Ovary (tissue), 9 donors: ENCODE results near the gene GUCA1A. TPM values are rescaled to one million over a fixed set of nuclear protein-coding genes. Genes with fewer than 3 reads are reported as not detected.
"Not testable (repeated sequence)": the region's sequence is repeated elsewhere in the genome, so short reads cannot be mapped to it uniquely, and the experiment has no call there.

Source experiments
- DNase-seq, 5 donors: peaks; one replicate each; pipeline ENCODE4 v3.0.0-alpha.2; 2019 to 2020
- H3K27ac ChIP-seq, 2 donors: fragments of 200-600 bp; one replicate each; pipeline versions ENCODE4 v1.5.1 to v1.8.0; 2019 to 2022
- H3K27me3 ChIP-seq: fragments of 200-600 bp; one replicate; pipeline ENCODE4 v1.8.0; 2022
- H3K36me3 ChIP-seq: fragments of 200-600 bp; sonication (generic); one replicate; pipeline ENCODE4 v1.5.1; 2019
- H3K4me1 ChIP-seq: one replicate; pipeline ENCODE4 v1.8.1; 2013; ENCODE audit warnings: mild to moderate bottlenecking, moderate library complexity; ENCODE audit not compliant: insufficient read depth
- H3K4me3 ChIP-seq: fragments of 200-600 bp; sonication (generic); one replicate; pipeline ENCODE4 v1.5.1; 2017
- H3K9me3 ChIP-seq, 2 donors: fragments of 200-600 bp in 1 of 2; sonication (generic) in 1 of 2; one replicate each; pipeline versions ENCODE4 v1.5.1 to v1.8.1; 2013 to 2019; ENCODE audit warnings: mild to moderate bottlenecking in 1 of 2, moderate library complexity in 1 of 2
- EP300 ChIP-seq: sonication (generic); formaldehyde crosslinking; IDR thresholded peaks from one replicate; pipeline ENCODE4 v1.6.1; 2017; ENCODE audit warnings: antibody characterized with exemption
- POLR2A ChIP-seq: fragments of 450-650 bp; IDR thresholded peaks from one replicate; pipeline ENCODE4 v1.6.1; 2017; ENCODE audit warnings: antibody characterized with exemption, mild to moderate bottlenecking, moderate library complexity
- WGBS, 3 donors: extraction: QIAGEN DNeasy Blood & Tissue Kit in 1 of 3; methylation state at CpG; one replicate each; pipeline versions ENCODE4 v1.1.5 to v1.1.7; 2013 to 2017; 5-methylcytosine and 5-hydroxymethylcytosine counted together
- intact Hi-C, 4 donors: fragments of 100-400 bp; cut with DNase I; formaldehyde crosslinking; loops; one replicate each; pipeline versions ENCODE4 v1.11.0 to v1.15.1; 2022 to 2023
- polyA plus RNA-seq, 2 donors: library from polyadenylated mRNA; stranded (reverse); fragments of 200-250 nt in 1 of 2; fragments of 350-450 nt in 1 of 2; fragmentation: Illumina TruSeq in 1 of 2; extraction: RNeasy Lipid Tissue Mini Kit (QIAGEN cat#74804) in 1 of 2; gene quantifications; one replicate each; pipeline ENCODE4 v1.2.3, GENCODE V29; 2013 to 2014
- total RNA-seq, 7 donors: library from RNA; depleted of rRNA in 2 of 7; stranded (reverse); fragments of >200 nt in 2 of 7; fragmentation: NEBNext Ultra II Directional in 3 of 7; extraction: Animal tissue kit (Norgen Biotek cat#: 25700) in 3 of 7; gene quantifications; one replicate each; pipeline versions ENCODE4 v1.1.0 to v1.2.4, GENCODE V29; 2016 to 2023
- TF ChIP-seq, protein P1 (sequence below), 3 donors: fragments of 450-650 bp in 2 of 3; fragments of 200-600 bp in 1 of 3; IDR thresholded peaks; one replicate each; pipeline versions ENCODE4 v1.5.1 to v1.8.0; 2016 to 2022; ENCODE audit warnings: antibody characterized with exemption in 3 of 3, mild to moderate bottlenecking in 1 of 3
- donor health status: DM: no; HTN: no; CAD: no; lungs with moderate emphysema.
- donor health status: DM: no; HTN: no; CAD: no.
- donor health status: Bipolar disorder and iron deficiency.
- donor health status: DM: yes; HTN: yes; CAD: no.
- donor health status: DM: no; HTN: no; CAD: no.
- donor health status: DM: yes; HTN: yes; CAD: no.

GUCA1A gene
- total and polyA plus RNA-seq, 9 donors: 0.06 TPM; not detected in 8

DNA sequence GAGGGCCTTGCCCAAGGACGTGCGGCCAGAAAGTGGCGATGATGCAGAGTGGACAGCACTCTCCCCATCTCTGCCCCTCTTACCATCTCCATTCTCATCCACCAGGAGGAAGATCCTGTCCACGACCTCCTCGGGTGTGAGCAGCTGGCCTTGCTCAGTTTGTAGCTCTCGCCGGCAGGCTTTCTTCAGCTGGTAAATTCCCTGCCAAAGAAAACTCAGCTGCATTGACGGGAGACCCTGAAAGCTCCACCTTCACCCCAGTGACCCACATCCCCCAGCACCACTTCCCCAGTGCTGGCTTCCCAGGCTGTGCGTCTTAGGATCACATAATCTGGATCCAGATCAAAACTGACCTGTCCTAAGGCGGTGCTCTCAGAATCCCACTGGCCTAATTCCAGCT is 12.4 kb downstream of the GUCA1A start:
- no peaks in the 10 kb centered on the region for H3K4me1 ChIP-seq
- no peaks in the 10 kb centered on the region for H3K9me3 ChIP-seq
- intact Hi-C loops: no loop called here
- H3K27ac ChIP-seq: no peak overlapping the region
- no peak for DNase-seq
- H3K4me3 ChIP-seq: no peak overlapping the region
- H3K27me3 ChIP-seq: no peaks in the 10 kb centered on the region
- 26 to 41% (median 28%) methylated on average over 10 of the region's 10 CpGs for WGBS, 3 donors
- TF ChIP-seq, protein P1, sequence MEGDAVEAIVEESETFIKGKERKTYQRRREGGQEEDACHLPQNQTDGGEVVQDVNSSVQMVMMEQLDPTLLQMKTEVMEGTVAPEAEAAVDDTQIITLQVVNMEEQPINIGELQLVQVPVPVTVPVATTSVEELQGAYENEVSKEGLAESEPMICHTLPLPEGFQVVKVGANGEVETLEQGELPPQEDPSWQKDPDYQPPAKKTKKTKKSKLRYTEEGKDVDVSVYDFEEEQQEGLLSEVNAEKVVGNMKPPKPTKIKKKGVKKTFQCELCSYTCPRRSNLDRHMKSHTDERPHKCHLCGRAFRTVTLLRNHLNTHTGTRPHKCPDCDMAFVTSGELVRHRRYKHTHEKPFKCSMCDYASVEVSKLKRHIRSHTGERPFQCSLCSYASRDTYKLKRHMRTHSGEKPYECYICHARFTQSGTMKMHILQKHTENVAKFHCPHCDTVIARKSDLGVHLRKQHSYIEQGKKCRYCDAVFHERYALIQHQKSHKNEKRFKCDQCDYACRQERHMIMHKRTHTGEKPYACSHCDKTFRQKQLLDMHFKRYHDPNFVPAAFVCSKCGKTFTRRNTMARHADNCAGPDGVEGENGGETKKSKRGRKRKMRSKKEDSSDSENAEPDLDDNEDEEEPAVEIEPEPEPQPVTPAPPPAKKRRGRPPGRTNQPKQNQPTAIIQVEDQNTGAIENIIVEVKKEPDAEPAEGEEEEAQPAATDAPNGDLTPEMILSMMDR (IDR thresholded peaks at IDR 0.05): no peak
- TF ChIP-seq EP300 (no peak), POLR2A (no peak)
- H3K36me3 ChIP-seq: no peaks in the 10 kb centered on the region

DNA sequence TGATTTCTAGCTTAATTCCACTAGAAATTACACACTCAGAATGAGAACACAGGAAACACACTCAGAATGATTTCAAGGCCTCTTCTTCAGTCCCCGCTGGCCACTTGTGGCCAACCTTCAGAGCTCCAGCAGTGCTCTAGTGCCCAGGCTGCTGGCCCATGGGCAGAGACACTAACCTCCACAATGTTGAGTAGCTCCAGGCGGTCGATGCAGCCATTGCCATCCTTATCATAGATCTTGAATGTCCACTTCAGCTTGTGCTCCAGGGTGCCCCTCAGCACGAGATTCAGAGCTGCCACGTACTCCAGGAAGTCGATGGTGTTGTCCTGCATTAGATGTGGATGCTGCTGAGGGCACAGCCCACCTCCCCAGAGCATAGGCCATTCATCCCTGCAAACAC is 15.2 kb downstream of the GUCA1A start:
- WGBS, 3 donors: 88 to 94% (median 93%) methylated on average over 6 of the region's 6 CpGs
- no peak overlapping the region for H3K27ac ChIP-seq
- DNase-seq: no peak
- intact Hi-C loops: no loop called here
- no peak overlapping the region for H3K4me3 ChIP-seq
- TF ChIP-seq EP300 (no peak), POLR2A (no peak)
- TF ChIP-seq, protein P1 (IDR thresholded peaks at IDR 0.05): no peak
- no peaks in the 10 kb centered on the region for H3K27me3 ChIP-seq
- no peaks in the 10 kb centered on the region for H3K36me3 ChIP-seq
- H3K9me3 ChIP-seq: no peaks in the 10 kb centered on the region
- no peaks in the 10 kb centered on the region for H3K4me1 ChIP-seq

DNA sequence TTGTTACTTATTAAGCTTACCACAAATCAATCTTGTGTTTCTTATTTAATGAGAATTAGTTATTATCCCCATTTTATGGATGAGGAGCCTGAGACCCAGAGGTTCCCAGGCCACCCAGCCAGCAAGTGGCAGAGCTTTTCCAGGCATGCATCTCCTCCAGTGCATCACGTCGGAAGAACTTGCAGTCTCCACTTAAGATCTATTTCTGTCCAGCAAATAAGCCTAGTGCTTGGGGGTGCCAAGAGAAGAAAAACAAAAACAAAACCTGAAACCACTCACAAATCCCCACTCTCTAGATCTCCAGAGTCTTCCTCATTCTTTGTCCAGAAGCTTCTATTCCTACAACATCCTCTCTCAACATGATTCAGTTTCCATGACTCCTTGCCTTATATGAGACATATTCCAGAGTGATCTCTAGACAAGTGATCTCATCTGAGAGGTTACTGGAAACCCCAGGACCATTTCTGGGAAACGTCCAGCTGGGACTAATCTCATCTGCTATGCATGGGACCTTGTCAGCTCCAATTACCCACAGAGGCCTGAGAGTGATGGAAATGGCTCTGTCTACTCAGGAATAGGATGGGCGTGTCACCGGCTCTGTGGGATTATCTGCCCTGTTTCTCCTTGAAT is 17.5 kb downstream of the GUCA1A start:
- Histone ChIP-seq H3K27me3 (no peaks in the 10 kb centered on the region), H3K9me3 (no peaks in the 10 kb centered on the region), H3K36me3 (no peaks in the 10 kb centered on the region), H3K27ac (no peak overlapping the region), H3K4me1 (no peaks in the 10 kb centered on the region), H3K4me3 (no peak overlapping the region)
- TF ChIP-seq, protein P1 (IDR thresholded peaks at IDR 0.05): no peak
- no peak for TF ChIP-seq POLR2A
- no peak for TF ChIP-seq EP300
- intact Hi-C loops: no loop called here
- WGBS, 3 donors: 72 to 75% (median 73%) methylated on average over 5 of the region's 5 CpGs
- no peak for DNase-seq

DNA sequence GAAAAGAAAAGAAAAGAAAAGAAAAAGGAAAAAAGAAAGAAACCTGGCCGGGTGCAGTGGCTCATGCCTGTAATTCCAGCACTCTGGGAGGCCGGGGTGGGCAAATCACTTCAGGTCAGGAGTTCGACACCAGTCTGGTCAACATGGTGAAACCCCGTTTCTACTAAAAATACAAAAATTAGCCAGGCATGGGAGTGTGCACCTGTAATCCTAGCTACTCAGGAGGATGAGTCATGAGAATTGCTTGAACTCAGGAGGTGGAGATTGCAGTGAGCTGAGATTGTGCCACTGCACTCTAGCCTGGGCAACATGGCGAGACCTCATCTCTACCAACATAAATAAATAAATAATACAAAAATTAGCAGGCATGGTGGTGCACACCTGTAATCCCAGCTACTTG is 19.2 kb downstream of the GUCA1A start:
- H3K4me1 ChIP-seq, H3K36me3 ChIP-seq, H3K9me3 ChIP-seq, H3K27me3 ChIP-seq, H3K27ac ChIP-seq, H3K4me3 ChIP-seq, DNase-seq, intact Hi-C loops: not testable (repeated sequence)
- WGBS, 3 donors: 95 to 98% (median 96%) methylated on average over 5 of the region's 5 CpGs

DNA sequence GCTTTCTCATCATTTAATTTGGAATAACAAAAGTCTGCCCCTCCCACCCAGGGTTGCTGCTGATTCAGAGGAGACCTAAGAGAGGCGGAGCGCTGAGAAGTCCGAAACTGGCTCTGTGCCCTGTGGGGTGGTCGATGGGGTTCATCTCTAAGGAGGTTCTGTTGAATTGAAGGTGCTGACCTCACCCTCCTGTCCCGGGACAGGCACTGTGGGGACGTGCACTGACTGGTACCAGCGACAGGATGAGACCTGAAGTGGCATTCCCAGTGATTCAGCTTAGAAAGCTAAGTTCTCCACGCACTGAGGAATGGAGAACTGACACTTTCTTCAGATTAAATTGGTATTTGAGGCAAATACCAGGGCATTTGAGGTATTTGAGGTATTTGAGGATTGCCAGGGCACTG is 20.3 kb downstream of the GUCA1A start:
- DNase-seq: no peak
- TF ChIP-seq POLR2A (no peak), EP300 (no peak)
- TF ChIP-seq, protein P1 (IDR thresholded peaks at IDR 0.05): no peak
- no peaks in the 10 kb centered on the region for H3K4me1 ChIP-seq
- no peaks in the 10 kb centered on the region for H3K27me3 ChIP-seq
- H3K36me3 ChIP-seq: no peaks in the 10 kb centered on the region
- intact Hi-C loops: no loop called here
- WGBS, 3 donors: 19 to 34% (median 34%) methylated on average over 8 of the region's 8 CpGs
- no peak overlapping the region for H3K27ac ChIP-seq
- no peak overlapping the region for H3K4me3 ChIP-seq
- no peaks in the 10 kb centered on the region for H3K9me3 ChIP-seq
